ENCODE measurements around the gene CCDC40.

CCDC40 gene

DNA sequence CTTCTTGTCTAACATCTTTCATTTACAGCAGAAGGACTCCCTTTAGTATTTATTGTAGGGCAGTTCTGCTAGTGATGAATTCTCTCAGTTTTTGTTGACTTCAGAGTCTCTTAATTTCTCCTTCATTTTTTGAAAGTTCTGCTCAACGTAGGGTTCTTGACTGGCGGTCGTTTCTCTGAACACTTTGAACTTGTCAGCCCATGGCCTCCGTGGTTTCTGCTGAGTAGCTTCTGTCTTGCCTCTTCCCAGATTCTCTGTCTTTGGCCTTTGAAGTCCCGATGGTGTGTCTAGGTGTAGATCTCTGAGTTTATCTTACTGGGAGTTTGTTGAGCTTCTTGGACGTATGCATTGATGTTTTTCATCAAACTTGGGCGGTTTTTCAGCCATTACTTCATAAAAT is 78.3 kb downstream of the CCDC40 start:
- DNase-seq (ENCODE audit: low read depth, low spot score): no peak

DNA sequence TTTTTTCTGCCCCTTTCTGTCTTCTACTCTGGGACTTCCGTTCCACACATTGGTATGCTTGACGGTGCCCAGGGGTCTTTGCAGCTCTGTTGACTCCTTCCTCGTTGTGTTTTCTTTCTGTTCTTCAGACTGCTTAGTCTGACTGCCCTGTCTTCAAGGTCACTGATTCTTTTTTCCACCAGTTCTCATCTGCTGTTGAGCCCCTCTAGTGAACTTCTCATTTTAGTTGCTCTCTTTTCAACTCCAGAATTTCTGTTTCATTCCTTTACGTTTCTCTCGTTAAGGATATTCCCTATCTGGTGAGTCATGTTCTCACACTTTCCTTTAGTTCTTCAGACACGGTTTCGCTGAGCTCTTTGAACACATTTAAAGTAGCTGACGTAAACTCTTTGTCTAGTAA is 78.7 kb downstream of the CCDC40 start:
- DNase-seq (ENCODE audit: low read depth, low spot score): no peak

DNA sequence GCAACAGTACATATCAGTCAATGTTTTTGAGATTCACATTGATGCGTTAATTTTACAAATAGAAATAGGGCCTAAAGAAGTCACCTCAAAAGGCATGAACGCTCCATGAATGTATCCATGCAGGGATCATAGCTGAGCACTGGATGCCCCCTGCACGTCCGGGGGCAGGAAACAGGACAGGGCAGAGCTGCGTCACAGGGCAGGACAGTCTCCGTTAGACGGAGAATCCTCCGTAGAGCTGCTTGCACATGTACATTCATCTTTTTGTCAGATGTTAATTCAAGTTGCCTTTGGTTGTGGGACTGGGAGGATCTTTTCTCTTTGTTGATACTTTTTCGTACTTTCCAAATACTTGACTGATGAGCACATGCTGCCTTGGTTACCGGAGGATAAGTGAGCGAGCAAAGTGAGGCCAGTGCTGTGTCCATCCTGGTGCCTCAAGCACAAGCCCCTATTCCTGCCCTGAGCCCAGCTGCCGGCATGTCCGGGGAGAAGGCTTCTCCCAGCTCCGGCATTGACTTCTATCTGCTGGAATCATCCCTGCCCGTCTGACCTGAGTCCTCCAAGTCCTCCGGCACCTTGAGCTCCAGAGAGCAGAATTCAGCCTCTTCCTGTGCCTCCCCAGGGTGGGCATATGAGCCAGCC is 80.0 kb downstream of the CCDC40 start:
- no peak for DNase-seq (ENCODE audit: low read depth, low spot score)

DNA sequence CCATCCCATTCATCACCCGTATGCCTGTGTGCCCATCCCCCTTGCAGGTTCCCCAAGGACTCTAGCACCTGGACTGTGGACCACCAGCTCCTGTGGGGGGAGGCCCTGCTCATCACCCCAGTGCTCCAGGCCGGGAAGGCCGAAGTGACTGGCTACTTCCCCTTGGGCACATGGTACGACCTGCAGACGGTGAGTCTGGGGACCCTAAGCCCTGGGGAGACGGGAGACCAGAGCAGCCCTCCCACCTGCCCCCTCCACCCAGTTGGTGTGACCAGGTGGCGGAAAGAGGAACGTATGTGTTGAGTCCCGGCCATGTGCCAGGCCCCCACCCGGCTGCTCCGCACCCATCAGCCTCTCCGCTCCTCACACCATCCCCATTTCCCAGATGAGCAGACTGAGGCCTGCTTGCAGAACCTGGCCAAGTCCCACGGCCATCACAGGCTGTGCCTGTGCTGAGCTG is 80.5 kb downstream of the CCDC40 start:
- no peak for DNase-seq (ENCODE audit: low read depth, low spot score)

DNA sequence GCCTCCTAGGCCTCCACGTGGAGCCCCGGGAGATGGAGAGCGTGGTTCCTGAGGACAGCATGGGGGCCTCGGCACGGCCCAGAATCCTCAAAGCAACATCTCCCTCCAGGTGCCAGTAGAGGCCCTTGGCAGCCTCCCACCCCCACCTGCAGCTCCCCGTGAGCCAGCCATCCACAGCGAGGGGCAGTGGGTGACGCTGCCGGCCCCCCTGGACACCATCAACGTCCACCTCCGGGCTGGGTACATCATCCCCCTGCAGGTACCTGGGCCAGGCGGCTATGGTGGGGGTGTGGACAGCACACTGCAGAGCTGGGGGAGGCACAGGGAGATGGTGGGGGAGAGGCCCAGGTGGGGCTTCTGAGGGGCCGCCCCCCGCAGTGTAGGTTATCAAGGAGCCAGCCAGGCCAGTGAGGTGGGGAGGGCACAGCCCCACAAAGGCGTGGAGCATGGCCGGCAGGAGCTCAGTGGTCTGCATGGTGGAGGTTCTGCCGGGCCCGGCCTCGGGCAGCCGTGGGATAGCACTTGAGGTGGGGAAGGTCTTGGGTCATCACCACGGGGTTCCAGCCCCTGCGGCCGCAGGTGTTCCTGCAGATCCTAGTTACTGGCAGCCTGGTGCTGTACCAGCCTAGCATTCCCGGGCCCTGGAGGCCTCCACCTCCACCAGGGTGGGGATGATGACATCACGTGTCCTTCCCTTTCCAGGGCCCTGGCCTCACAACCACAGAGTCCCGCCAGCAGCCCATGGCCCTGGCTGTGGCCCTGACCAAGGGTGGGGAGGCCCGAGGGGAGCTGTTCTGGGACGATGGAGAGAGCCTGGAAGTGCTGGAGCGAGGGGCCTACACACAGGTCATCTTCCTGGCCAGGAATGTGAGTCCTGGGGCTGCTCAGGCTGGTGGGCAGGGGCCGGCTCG is 81.3 kb downstream of the CCDC40 start:
- no peak for DNase-seq (ENCODE audit: low read depth, low spot score)

DNA sequence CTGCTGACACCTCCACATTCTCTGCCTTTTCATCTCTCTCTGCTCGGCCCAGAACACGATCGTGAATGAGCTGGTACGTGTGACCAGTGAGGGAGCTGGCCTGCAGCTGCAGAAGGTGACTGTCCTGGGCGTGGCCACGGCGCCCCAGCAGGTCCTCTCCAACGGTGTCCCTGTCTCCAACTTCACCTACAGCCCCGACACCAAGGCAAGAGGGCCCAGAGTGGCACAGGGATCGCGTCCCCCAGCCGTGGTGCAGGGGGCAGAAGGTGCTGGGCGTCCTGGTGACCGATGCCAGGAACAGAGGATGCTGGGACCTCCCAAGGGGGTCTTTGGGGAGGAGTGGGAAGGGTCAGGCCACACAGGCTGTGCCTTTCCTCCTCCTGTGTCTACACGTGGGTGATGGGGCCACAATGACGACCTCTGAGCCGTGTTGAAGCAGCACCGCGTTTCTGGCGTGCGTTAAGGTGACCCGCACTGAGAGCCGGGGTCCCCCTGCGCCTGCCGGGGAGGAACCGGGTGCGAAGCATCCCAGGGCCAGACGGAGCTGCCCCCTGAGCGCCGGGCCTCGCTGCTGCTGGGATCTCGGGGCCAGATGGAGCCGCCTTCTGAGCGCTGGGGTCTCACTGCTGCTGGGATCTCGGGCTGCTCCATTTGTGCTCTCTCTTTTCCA is 82.3 kb downstream of the CCDC40 start:
- DNase-seq (ENCODE audit: low read depth, low spot score): no peak

DNA sequence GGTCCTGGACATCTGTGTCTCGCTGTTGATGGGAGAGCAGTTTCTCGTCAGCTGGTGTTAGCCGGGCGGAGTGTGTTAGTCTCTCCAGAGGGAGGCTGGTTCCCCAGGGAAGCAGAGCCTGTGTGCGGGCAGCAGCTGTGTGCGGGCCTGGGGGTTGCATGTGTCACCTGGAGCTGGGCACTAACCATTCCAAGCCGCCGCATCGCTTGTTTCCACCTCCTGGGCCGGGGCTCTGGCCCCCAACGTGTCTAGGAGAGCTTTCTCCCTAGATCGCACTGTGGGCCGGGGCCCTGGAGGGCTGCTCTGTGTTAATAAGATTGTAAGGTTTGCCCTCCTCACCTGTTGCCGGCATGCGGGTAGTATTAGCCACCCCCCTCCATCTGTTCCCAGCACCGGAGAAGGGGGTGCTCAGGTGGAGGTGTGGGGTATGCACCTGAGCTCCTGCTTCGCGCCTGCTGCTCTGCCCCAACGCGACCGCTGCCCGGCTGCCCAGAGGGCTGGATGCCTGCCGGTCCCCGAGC is 82.9 kb downstream of the CCDC40 start:
- no peak for DNase-seq (ENCODE audit: low read depth, low spot score)

DNA sequence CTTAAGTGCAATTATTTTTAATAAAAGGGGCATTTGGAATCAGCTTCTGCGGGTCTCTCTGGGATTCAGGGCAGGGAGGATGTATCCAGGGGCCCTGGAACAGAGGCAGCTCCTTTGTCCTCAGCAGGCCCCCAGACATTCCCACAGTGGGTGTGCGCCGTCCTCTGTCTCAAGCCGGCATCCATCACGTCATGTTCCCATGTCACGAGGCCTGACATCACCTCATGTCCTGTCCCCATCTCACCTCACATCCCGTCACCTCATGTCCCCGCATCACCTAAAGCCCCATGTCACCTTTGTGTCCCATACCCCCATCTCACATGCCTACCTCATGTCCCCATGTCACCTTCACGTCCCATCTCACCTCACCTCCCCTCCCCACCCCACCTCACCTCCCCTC is 83.4 kb downstream of the CCDC40 start:
- no peak for DNase-seq (ENCODE audit: low read depth, low spot score)

DNA sequence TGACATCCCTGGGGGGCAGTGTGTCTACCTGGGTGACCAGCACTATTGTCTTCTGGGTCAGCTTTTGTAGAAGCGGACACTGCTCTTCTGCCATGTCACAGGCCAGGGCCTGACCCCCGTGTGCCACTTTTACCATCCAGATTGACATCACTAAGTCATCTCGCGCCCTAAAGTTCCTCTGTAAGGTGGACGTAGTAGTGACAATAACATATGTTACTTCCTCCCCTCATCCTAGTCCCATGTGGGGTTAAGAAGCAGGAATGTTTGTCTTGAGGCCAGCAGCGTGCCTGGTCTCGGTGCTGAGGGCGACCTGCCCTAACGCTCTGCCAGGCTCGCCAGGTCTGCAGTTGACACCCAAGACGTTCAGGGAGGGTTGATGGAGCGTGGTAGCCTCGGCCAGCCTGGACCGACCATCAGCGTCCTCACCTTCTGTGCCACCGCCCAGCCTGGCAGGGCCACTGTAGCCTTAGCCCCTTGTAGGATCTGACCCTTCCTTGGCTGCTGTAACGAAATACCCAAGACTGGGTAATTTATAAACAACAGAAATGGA is 85.7 kb downstream of the CCDC40 start:
- DNase-seq (ENCODE audit: low read depth, low spot score): no peak

DNA sequence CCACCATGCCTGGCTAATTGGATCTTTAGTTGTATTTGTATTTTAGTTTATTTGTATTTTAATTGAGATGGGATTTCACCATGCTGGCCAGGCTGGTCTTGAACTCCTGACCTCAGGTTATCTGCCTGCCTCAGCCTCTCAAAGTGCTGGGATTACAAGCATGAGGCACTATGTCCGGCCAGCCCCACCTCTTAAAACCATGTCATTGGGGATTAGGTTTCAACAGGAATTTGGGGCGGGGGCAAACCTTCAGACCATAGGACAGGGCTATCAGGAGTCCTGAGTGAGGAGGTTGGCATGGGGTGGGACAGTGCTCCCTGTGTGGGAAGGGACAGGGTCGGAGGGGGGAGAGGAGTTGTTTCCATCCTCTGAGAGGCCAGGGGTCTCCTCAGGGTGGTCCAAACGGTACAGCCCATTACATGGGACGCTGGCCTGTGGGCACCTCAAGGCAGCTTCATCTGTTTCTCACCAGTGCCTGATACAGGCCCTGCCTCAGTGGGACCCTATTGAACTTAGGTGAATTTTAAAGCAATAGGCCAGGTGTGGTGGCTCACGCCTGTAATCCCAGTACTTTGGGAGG is 86.6 kb downstream of the CCDC40 start:
- no peak for DNase-seq (ENCODE audit: low read depth, low spot score)

DNA sequence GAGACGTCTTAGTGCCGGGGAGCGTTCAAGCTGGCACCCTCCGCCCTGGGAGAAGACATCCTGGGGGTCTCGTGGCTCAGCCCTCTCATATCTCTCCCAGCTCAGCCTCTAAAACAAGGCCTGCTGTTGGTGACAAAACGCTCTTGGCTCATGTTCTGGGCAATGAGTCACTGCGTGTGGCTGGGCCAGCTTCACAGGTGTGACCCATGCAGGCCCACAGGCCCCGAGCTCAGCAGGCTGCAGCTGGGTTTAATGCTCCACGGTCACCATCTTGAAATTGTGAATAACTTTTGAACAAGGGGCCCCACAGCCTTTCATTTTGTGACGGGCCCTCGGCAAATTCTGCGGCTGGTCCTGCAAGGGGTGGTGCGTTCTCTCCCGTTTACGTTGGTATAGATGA is 87.3 kb downstream of the CCDC40 start:
- peak; percentile 34 for DNase-seq (ENCODE audit: low read depth, low spot score)

DNA sequence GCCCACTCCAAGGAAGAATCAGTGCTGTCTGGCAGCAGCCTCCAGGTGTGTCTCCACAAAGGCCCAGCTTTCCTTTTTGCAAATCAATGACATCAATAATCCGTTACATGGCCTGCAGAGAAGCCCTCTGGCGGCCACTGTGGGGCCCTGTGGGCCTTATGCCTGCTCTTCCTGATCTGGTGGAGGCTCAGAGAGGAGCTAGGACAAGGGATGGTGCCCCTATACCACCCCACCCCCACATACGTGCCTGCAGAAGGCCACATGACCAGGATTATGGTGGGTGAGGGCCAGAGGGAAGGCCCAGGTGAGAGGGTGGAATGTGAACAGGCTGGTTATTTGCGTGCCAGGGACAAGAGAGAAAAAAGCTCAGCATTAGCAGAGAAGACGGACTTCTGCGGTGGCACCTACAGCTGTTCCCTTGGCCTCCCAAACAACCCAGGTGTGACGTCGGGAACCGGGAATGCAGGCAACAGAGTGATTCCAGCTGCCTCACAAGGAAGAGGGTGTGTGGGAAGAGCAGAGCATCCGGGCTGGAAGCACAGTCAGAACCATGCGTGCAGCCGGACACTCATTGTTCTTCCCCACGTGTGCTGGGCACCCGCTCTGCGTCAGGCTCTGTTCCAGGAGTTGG is 88.0 kb downstream of the CCDC40 start:
- DNase-seq (ENCODE audit: low read depth, low spot score): peak; percentile 82

DNA sequence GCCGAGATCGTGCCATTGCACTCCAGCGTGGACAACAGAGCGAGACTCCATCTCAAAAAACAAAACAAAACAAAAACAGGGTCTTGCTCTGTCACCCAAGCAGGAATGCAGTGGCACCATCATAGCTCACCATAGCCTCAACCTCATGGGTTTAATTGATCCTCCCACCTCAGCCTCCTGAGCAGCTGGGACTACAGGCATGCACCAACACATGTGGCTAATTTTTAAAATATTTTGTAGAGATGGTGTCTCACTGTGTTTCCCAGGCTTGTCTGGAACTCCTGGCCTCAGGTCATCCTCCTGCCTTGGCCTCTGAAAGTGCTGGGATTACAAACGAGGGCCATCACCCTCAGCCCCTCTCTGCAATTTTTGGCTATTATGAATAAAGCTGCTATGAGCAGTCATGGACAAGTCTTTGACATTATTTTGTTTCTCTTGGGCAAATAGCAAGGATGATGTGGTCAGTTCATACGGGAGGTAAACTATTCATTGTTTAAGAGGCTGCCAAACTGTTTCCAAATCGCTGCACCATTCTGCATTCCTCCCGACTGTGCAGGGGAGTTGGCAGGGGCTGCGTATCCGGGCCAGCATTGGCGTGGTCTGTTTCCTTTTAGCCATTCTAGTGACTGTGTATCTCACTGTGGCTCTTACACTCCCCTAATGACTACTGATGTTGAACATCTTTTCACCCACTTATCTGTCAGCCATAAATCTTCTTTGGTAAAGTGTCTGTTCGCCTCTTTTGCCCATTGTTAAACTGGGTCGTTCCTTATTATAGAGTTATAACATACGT is 89.4 kb downstream of the CCDC40 start:
- no peak for DNase-seq (ENCODE audit: low read depth, low spot score)

DNA sequence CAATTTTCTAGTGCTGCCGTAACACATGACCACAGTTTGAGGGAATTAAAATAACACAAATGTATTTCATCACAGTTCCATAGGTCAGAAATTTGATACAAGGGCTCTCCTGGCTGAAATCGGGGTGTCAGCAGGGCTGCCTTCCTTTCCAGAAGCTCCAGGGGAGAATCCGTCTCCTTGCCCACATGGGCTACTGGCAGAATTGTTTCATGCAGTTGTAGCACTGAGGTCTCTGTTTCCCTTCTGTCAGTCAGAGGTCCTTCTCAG is 89.9 kb downstream of the CCDC40 start:
- no peak for DNase-seq (ENCODE audit: low read depth, low spot score)

DNA sequence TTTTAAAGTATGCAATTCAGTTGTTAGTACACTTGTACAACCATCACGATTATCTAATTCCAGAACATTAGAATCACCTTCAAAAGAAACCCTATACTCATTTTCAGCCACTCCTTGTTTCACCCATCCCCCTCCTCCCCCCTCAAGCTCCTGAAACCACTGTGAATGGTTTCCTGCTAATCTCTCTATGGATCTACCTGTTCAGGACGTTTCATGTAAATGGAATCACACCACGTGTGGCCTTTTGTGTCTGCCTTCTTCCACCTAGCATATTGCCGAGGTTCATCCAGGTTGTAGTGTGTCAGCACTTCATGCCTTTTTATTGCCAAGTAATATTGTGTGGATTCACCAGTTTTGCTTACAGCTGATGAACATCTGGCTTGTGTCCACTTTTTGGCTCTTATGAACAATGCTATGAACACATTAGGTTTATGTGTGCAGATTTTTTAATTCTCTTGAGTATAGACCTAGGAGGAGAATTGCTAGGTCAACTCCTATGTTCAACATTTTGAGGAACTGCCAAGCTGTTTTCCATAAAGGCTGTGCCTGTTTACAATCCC is 92.6 kb downstream of the CCDC40 start:
- no peak for DNase-seq (ENCODE audit: low read depth, low spot score)

DNA sequence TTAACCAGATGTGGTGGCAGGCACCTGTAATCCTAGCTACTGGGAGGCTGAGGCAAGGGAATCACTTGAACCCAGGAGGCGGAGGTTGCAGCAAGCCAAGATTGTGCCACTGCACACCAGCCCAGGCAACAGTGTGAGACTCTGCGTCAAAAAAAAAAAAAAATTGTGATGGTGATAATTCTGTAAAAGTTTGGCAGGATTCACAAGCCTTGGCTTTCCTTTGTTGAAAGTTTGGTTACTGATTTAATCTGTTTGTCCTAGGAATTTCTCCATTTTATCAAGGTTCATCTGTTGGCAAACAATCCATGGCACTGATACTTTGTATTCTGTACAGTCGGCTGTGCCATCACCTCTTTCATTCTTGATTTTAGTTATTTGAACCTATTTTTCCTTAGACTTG is 94.5 kb downstream of the CCDC40 start:
- no peak for DNase-seq (ENCODE audit: low read depth, low spot score)

DNA sequence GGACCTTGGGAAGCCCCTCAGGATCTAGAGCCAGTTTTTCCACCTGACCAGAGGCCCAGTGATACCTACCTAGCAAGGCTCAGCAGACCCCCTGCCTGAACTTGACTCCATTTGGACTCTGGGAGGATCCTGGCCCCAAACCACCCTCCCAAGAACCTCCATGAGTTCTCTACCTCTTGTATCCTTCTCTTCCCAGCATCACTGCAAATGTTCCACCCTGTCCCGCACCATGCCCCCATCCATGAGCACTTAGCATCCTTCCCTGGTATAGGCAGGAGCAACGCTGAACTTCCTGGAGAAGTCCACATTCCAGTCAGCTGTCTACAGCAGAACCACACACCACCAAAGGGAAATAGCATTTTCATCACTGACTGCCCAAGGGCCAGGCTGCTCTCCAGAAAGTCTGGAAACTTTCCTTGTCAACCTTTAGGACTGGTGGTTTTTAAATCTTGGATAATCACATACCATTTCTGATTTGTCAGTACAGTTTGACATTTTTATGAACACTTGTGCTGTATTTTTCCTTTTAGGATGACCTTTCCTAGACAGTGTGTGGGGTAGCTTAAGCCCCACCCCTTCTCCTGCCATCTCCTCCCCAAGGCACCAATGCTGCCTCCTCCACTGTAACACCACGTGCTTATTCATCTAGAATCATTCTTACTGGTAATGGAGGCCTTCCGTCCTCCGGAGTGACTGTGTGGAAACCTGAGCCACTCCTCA is 96.6 kb downstream of the CCDC40 start:
- no peak for DNase-seq (ENCODE audit: low read depth, low spot score)

DNA sequence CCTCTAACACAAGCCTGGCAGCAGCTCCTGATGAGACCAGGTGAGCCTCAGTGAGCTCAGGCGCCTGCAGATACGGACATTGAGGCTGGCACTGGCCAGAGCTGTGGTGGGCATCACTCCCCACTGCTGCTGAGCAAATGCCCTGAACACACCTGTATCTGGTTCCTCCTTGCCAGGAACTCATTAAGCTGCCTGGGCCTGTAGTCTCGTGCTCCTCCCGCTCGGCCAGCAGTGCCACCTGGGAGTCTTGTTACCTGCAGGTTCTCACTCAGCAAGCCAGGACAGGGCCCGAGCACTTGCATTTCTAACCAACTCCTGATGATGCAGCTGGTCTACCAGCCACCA is 97.2 kb downstream of the CCDC40 start:
- no peak for DNase-seq (ENCODE audit: low read depth, low spot score)

DNA sequence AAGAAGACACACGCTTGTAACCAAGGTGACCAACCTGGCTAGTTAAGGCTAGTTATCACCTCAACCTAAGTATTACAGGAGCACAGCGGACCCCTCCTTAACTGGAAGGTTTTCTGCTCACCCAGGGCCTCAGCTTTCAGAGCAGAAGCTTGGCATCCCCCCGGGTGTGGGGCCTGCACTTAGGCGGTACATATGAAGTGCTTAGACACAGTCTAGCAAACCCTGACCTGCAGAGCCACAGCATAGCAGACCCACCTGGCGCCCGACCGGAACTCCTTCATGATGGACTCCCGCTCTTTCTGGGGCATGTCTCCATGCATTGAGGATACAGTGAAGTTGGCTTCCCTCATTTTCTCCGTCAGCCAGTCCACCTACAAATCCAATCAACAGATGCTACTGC is 100.7 kb downstream of the CCDC40 start:
- DNase-seq (ENCODE audit: low read depth, low spot score): no peak

Data from ELF-1 (cell line).